H9 (cell line): ENCODE data around the gene TLK1. TPM values are rescaled to one million over a fixed set of nuclear protein-coding genes. Genes with fewer than 3 reads are reported as not detected.

ENCODE experiments used
- DNase-seq: peaks from one replicate; pipeline ENCODE4 v3.0.0-alpha.2; 2017
- H2AFZ ChIP-seq: one replicate; pipeline ENCODE4 v1.6.1; 2013; ENCODE audit warnings: mild to moderate bottlenecking, low read length, control low read depth, moderate library complexity
- H2AK5ac ChIP-seq: 2 replicates; pipeline ENCODE4 v1.6.1; 2013; ENCODE audit warnings: low read length, control low read depth, mixed read lengths; ENCODE audit not compliant: insufficient read length
- H2BK120ac ChIP-seq: one replicate; pipeline ENCODE4 v1.6.1; 2013; ENCODE audit warnings: low read depth, mild to moderate bottlenecking, low read length, control low read depth, inconsistent platforms; ENCODE audit not compliant: poor library complexity, severe bottlenecking
- H2BK12ac ChIP-seq: 2 replicates; pipeline ENCODE4 v1.6.1; 2013; ENCODE audit warnings: low read length, control low read depth, mixed read lengths, low read depth; ENCODE audit not compliant: insufficient read length
- H2BK15ac ChIP-seq: 2 replicates; pipeline ENCODE4 v1.6.1; 2013; ENCODE audit warnings: low read depth, low read length, control low read depth
- H2BK20ac ChIP-seq: one replicate; pipeline ENCODE4 v1.6.1; 2013; ENCODE audit warnings: low read depth, mild to moderate bottlenecking, low read length, control low read depth, inconsistent platforms; ENCODE audit not compliant: poor library complexity, severe bottlenecking
- H2BK5ac ChIP-seq: 2 replicates; pipeline ENCODE4 v1.6.1; 2013; ENCODE audit warnings: low read length, control low read depth, mixed read lengths; ENCODE audit not compliant: insufficient read length
- H3K14ac ChIP-seq: 2 replicates; pipeline ENCODE4 v1.6.1; 2013; ENCODE audit warnings: low read length, control low read depth; ENCODE audit not compliant: insufficient read depth
- H3K18ac ChIP-seq: 2 replicates; pipeline ENCODE4 v1.6.1; 2013; ENCODE audit warnings: low read depth, mild to moderate bottlenecking, mixed read lengths, low read length, control low read depth; ENCODE audit not compliant: insufficient read length
- H3K23ac ChIP-seq: 2 replicates; pipeline ENCODE4 v1.6.1; 2013; ENCODE audit warnings: low read length, control low read depth, mixed read lengths, low read depth; ENCODE audit not compliant: insufficient read length
- H3K23me2 ChIP-seq: 2 replicates; pipeline ENCODE4 v1.6.1; 2013; ENCODE audit warnings: low read depth, mild to moderate bottlenecking, mixed read lengths, low read length, control low read depth; ENCODE audit not compliant: insufficient read length, poor library complexity, severe bottlenecking
- H3K27ac ChIP-seq: 2 replicates; pipeline ENCODE4 v1.5.1; 2013; ENCODE audit warnings: low read length, control low read depth, mixed read lengths, low read depth; ENCODE audit not compliant: insufficient read length
- H3K27me3 ChIP-seq: 2 replicates; pipeline ENCODE4 v1.6.1; 2013; ENCODE audit warnings: low read length, control low read depth, inconsistent platforms; ENCODE audit not compliant: insufficient read depth
- H3K4ac ChIP-seq: 2 replicates; pipeline ENCODE4 v1.6.1; 2013; ENCODE audit warnings: low read depth, mild to moderate bottlenecking, control low read depth, inconsistent platforms, low read length, moderate library complexity
- H3K4me1 ChIP-seq: 2 replicates; pipeline ENCODE4 v1.6.1; 2013; ENCODE audit warnings: low read length, control low read depth, inconsistent platforms; ENCODE audit not compliant: insufficient read depth
- H3K4me2 ChIP-seq: 2 replicates; pipeline ENCODE4 v1.6.1; 2013; ENCODE audit warnings: low read length, control low read depth, mixed read lengths; ENCODE audit not compliant: insufficient read length, insufficient read depth
- H3K56ac ChIP-seq: 2 replicates; pipeline ENCODE4 v1.6.1; 2013; ENCODE audit warnings: low read depth, mild to moderate bottlenecking, mixed read lengths, low read length, control low read depth; ENCODE audit not compliant: insufficient read length
- H3K79me1 ChIP-seq: 2 replicates; pipeline ENCODE4 v1.6.1; 2013; ENCODE audit warnings: low read depth, mild to moderate bottlenecking, moderate library complexity, low read length, control low read depth, inconsistent platforms; ENCODE audit not compliant: insufficient read depth, poor library complexity, severe bottlenecking
- H3K79me2 ChIP-seq: 2 replicates; pipeline ENCODE4 v1.6.1; 2013; ENCODE audit warnings: low read length, control low read depth, inconsistent platforms; ENCODE audit not compliant: insufficient read depth
- H3K9ac ChIP-seq: 2 replicates; pipeline ENCODE4 v1.6.1; 2013; ENCODE audit warnings: low read length, control low read depth, mixed read lengths; ENCODE audit not compliant: insufficient read length; ENCODE audit errors: extremely low read depth
- H3K9me3 ChIP-seq: one replicate; pipeline ENCODE4 v1.6.1; 2013; ENCODE audit warnings: low read depth, low read length, inconsistent platforms; ENCODE audit not compliant: control insufficient read depth
- H3T11ph ChIP-seq: one replicate; pipeline ENCODE4 v1.6.1; 2013; ENCODE audit warnings: mild to moderate bottlenecking, low read length, control low read depth, inconsistent platforms
- H4K20me1 ChIP-seq: one replicate; pipeline ENCODE4 v1.6.1; 2013; ENCODE audit not compliant: control insufficient read depth, insufficient read length, insufficient read depth
- H4K5ac ChIP-seq: 2 replicates; pipeline ENCODE4 v1.6.1; 2013; ENCODE audit warnings: low read depth, mild to moderate bottlenecking, mixed read lengths, low read length, control low read depth; ENCODE audit not compliant: insufficient read length
- H4K8ac ChIP-seq: replicated peaks from 2 replicates; pipeline ENCODE4 v1.6.1; 2013; ENCODE audit warnings: low read length, control low read depth, mixed read lengths, low read depth; ENCODE audit not compliant: insufficient read length
- H4K91ac ChIP-seq: 2 replicates; pipeline ENCODE4 v1.6.1; 2013; ENCODE audit warnings: low read depth, mild to moderate bottlenecking, moderate library complexity, mixed read lengths, low read length, control low read depth; ENCODE audit not compliant: insufficient read length
- H3K27ac Mint-ChIP-seq, 3 experiments: 2 replicates in 2 of 3; 3 replicates in 1 of 3; pipeline ENCODE4 v1.8.0; 2020 to 2021; ENCODE audit warnings: mixed read lengths in 3 of 3, mild to moderate bottlenecking in 1 of 3, moderate library complexity in 1 of 3
- H3K27me3 Mint-ChIP-seq: 2 replicates; pipeline ENCODE4 v1.8.0; 2021; ENCODE audit warnings: low read depth, mild to moderate bottlenecking, moderate library complexity, mixed read lengths
- H3K36me3 Mint-ChIP-seq, 3 experiments: 2 replicates in 2 of 3; 3 replicates in 1 of 3; pipeline ENCODE4 v1.8.0; 2020 to 2021; ENCODE audit warnings: low read depth in 3 of 3, mixed read lengths in 3 of 3; ENCODE audit not compliant: insufficient read depth in 1 of 3
- H3K4me1 Mint-ChIP-seq, 2 experiments: 2 replicates each; pipeline ENCODE4 v1.8.0; 2020; ENCODE audit warnings: mixed read lengths in 2 of 2
- H3K4me3 Mint-ChIP-seq, 2 experiments: 2 replicates in 1 of 2; 3 replicates in 1 of 2; pipeline ENCODE4 v1.8.0; 2020 to 2021; ENCODE audit warnings: mild to moderate bottlenecking in 2 of 2, mixed read lengths in 2 of 2, moderate library complexity in 1 of 2
- H3K9me3 Mint-ChIP-seq, 2 experiments: 2 replicates in 1 of 2; 3 replicates in 1 of 2; pipeline ENCODE4 v1.8.0; 2020; ENCODE audit warnings: mild to moderate bottlenecking in 2 of 2, mixed read lengths in 2 of 2, moderate library complexity in 1 of 2
- WGBS: extraction: QIAGEN DNeasy Blood & Tissue Kit; methylation state at CpG from one replicate; pipeline ENCODE4 v1.1.7; 2013; ENCODE audit warnings: missing lambda C conversion rate, low lambda C conversion rate, mixed read lengths; ENCODE audit not compliant: insufficient read length; ENCODE audit errors: extremely low coverage; 5-methylcytosine and 5-hydroxymethylcytosine counted together
- total RNA-seq: library from RNA; stranded (reverse); gene quantifications from 2 replicates; pipeline ENCODE4 v1.2.1, GENCODE V29; 2021
- TF ChIP-seq, protein P1 (sequence below): fragments of 200-600 bp; sonication (generic); conservative IDR thresholded peaks from 3 replicates; pipeline ENCODE4 v1.8.0; 2021; ENCODE audit warnings: antibody characterized with exemption, mild to moderate bottlenecking

TLK1 gene
- total RNA-seq, 1 experiment from 2014 or later: 112 TPM

DNA sequence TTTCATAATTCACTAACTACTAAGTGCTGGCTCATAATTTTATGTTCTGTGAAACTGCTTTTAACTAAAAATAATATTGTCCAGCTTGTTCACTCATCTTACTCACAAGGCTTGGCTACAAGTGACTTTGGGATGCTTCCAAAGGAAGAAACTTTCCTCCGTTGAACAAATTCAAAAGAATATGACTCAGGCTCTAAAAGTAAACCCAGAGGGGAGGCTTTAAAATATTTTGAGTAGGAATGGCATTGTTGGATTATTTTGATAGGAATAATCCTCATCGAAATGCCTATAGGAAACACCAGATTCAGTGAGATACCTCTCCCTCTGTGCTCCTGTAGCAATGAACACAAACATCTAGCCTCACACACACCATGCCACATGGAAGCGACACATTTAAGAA is 25.2 kb upstream of the TLK1 start:
- H2AK5ac ChIP-seq: no peak overlapping the region
- no peak overlapping the region for H3K4me2 ChIP-seq
- H4K20me1 ChIP-seq: no peaks in the 10 kb centered on the region
- no peaks in the 10 kb centered on the region for H3K9me3 ChIP-seq
- H4K5ac ChIP-seq: no peak overlapping the region
- H3K14ac ChIP-seq: no peak overlapping the region
- H3K27me3 ChIP-seq: no peaks in the 10 kb centered on the region
- H3K27ac ChIP-seq: no peak overlapping the region
- H4K8ac ChIP-seq: no peak overlapping the region
- no peaks in the 10 kb centered on the region for H3K23me2 ChIP-seq
- Mint-ChIP-seq H3K27me3 (no peaks in the 10 kb centered on the region), H3K27ac (no peak overlapping the region), H3K9me3 (no peaks in the 10 kb centered on the region), H3K4me3 (no peak overlapping the region), H3K36me3 (no peaks in the 10 kb centered on the region), H3K4me1 (peaks cover 11% of the 10 kb centered on the region in 2 experiments)
- no peak overlapping the region for H2BK12ac ChIP-seq
- TF ChIP-seq, protein P1, sequence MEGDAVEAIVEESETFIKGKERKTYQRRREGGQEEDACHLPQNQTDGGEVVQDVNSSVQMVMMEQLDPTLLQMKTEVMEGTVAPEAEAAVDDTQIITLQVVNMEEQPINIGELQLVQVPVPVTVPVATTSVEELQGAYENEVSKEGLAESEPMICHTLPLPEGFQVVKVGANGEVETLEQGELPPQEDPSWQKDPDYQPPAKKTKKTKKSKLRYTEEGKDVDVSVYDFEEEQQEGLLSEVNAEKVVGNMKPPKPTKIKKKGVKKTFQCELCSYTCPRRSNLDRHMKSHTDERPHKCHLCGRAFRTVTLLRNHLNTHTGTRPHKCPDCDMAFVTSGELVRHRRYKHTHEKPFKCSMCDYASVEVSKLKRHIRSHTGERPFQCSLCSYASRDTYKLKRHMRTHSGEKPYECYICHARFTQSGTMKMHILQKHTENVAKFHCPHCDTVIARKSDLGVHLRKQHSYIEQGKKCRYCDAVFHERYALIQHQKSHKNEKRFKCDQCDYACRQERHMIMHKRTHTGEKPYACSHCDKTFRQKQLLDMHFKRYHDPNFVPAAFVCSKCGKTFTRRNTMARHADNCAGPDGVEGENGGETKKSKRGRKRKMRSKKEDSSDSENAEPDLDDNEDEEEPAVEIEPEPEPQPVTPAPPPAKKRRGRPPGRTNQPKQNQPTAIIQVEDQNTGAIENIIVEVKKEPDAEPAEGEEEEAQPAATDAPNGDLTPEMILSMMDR: no peak
- no peak overlapping the region for H2BK20ac ChIP-seq
- no peaks in the 10 kb centered on the region for H3K79me1 ChIP-seq
- H3T11ph ChIP-seq: no peak overlapping the region
- H3K4me1 ChIP-seq: 0 out of 2 replicates have a peak, but pooled peaks cover 3% of the 10 kb centered on the region
- H3K23ac ChIP-seq: no peak overlapping the region
- H3K4ac ChIP-seq: no peak overlapping the region
- H3K9ac ChIP-seq: no peak overlapping the region
- H3K56ac ChIP-seq: no peak overlapping the region
- no peak overlapping the region for H2BK120ac ChIP-seq
- H4K91ac ChIP-seq: no peak overlapping the region
- no CpG with 5 or more reads among the region's 3 CpGs for WGBS
- no peaks in the 10 kb centered on the region for H3K79me2 ChIP-seq
- no peak overlapping the region for H2AFZ ChIP-seq
- no peak for DNase-seq
- H2BK15ac ChIP-seq: no peak overlapping the region
- no peak overlapping the region for H2BK5ac ChIP-seq
- no peak overlapping the region for H3K18ac ChIP-seq
